Endometrium (tissue), 2 donors: Measurements from ENCODE around the gene TMEM81.
A peak's percentile ranks its signal among the peaks of the same experiment; 100 is the strongest.

Experiments
- FAIRE-seq: peaks from 2 replicates; lab custom pipeline; 2012; peaks lifted over from hg19 to GRCh38; lab: Jason Lieb, UNC
- donor health status: control.
- donor health status: control.

TMEM81 gene, protein sequence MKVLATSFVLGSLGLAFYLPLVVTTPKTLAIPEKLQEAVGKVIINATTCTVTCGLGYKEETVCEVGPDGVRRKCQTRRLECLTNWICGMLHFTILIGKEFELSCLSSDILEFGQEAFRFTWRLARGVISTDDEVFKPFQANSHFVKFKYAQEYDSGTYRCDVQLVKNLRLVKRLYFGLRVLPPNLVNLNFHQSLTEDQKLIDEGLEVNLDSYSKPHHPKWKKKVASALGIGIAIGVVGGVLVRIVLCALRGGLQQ

DNA sequence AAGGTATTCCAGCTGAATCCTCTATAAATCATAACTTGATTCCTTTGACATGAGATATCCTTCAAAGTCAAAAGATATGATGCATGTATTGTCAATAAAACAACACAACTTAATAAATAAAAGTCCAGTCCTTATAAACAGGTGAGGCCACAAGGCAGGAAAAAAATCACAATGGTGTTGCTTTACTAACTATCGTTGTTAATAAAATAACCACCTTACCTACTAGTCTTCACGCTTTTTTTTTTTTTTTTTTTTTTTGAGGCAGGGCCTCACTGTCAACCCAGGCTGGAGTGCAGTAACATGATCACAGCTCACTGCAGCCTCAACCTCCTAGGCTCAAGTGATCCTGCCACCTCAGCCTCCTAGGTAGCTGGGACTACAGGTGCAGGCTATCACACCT lies at the start of gene TMEM81:
Gene TMEM81, minus strand, starts transcription at position 101 of the 400 bp plus-strand sequence. CDS start 140 bp downstream, outside the sequence.
- FAIRE-seq: no peak

- no peak for FAIRE-seq
Observed at GRCh38 chr1:205133287-205133686, 49.0 kb upstream of the TMEM81 start.

GRCh38 chr1:205129447-205130029 lies 45.3 kb upstream of the TMEM81 start:
- FAIRE-seq: no peak

GRCh38 chr1:205128050-205128449 lies 43.8 kb upstream of the TMEM81 start:
- FAIRE-seq: no peak

GRCh38 chr1:205127646-205128045 lies 43.4 kb upstream of the TMEM81 start:
- FAIRE-seq: no peak

- no peak for FAIRE-seq
Observed at GRCh38 chr1:205124726-205125125, 40.5 kb upstream of the TMEM81 start.

- no peak for FAIRE-seq
Observed at GRCh38 chr1:205122489-205122882, 38.2 kb upstream of the TMEM81 start.

- peak; percentile 83 for FAIRE-seq
Observed at GRCh38 chr1:205121660-205122488, 37.6 kb upstream of the TMEM81 start, which contains the start of gene RBBP5. RBBP5 (minus strand) TSS chr1:205121978; CDS start chr1:205121873, 105 bp downstream.

DNA sequence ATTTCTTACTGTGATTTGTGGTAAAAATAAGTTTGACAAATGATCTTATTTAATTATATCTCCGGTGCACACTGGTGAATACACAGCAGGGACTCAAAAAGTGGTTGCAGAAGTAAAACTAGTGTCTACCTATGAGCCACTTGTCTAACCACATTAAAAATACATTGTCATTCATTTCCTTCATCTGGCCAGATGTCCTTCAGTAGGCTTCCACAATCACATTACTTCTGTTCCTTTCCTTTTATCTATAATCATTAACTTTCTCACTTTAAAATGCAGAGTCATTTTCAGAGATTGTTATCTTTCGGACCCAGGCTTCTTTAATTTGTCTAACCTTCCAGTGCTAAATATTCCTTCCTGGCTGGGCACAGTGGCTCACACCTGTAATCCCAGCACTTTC lies 34.5 kb upstream of the TMEM81 start:
- no peak for FAIRE-seq

- FAIRE-seq: no peak
Observed at GRCh38 chr1:205111354-205111753, 27.1 kb upstream of the TMEM81 start.

DNA sequence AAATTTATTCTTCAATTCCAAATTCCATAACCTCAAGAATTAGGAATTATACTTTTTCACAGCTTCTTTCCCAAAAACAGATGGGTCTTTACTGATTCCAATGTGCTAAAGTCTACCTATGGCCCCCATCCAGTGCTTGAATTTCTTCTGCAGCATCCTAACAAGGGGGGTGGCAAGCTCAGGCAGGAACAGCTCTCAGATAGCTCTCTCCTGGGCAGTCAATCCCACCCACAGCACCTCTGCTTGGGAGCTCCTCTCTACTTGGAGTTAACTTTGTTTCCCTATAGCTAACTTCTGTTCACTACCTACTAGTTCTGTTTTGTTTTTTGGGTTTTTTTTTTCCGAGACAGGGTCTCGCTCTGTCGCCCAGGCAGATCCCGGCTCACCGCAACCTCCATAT lies 25.5 kb upstream of the TMEM81 start:
- no peak for FAIRE-seq

DNA sequence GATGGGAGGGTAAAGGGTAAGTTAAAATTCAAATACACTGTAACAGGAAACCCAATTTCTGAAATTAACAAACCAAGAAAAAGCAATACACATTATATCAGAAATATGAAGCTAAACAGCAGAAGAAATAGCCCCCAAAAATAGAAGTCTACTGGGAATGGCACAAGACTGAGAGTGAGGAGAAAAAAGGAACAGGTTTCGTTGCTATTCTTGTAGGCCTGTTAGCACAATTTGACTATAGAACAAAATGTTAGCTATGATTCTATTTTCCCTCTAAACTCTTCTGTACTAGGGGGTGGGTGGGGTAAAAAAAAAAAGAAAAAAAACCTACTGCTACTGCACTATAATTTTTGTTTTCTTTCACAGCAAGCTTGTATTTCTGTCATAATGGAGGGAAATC lies 25.0 kb upstream of the TMEM81 start:
- FAIRE-seq: no peak

- no peak for FAIRE-seq
Observed at GRCh38 chr1:205108464-205108863, 24.2 kb upstream of the TMEM81 start.

GRCh38 chr1:205107327-205107726 lies 23.1 kb upstream of the TMEM81 start:
- FAIRE-seq: no peak

- FAIRE-seq: no peak
Observed at GRCh38 chr1:205102404-205102803, 18.1 kb upstream of the TMEM81 start.

- no peak for FAIRE-seq
Observed at GRCh38 chr1:205098242-205098641, 14.0 kb upstream of the TMEM81 start.

DNA sequence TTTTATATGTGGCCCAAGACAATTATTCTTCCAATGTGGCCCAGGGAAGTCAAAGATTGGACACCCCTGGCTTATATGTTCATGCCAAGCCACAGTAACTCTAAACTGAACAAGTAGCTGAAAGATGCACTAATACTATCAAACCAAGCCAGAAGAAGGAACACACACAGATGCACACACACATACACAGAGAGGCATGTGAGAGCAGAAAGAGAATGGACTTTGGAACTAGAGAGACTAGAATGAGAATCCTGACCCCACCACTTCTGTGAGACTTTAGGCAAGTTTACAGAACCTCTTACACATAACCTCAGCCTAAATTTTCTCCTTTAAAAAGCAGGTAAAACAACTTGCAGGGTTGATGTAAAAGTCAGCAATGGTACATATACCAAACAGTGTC lies 11.2 kb upstream of the TMEM81 start:
- FAIRE-seq: no peak

- no peak for FAIRE-seq
Observed at GRCh38 chr1:205091043-205091740, 6.9 kb upstream of the TMEM81 start.

GRCh38 chr1:205088341-205088740 lies 4.1 kb upstream of the TMEM81 start:
- FAIRE-seq: no peak

- no peak for FAIRE-seq
Observed at GRCh38 chr1:205082431-205082830, 1.8 kb downstream of the TMEM81 start.

GRCh38 chr1:205077934-205078311 lies 6.3 kb downstream of the TMEM81 start:
- no peak for FAIRE-seq

- no peak for FAIRE-seq
Observed at GRCh38 chr1:205077158-205077933, 6.9 kb downstream of the TMEM81 start.
